ENCODE measurements around the gene CCDC88C.

DNA sequence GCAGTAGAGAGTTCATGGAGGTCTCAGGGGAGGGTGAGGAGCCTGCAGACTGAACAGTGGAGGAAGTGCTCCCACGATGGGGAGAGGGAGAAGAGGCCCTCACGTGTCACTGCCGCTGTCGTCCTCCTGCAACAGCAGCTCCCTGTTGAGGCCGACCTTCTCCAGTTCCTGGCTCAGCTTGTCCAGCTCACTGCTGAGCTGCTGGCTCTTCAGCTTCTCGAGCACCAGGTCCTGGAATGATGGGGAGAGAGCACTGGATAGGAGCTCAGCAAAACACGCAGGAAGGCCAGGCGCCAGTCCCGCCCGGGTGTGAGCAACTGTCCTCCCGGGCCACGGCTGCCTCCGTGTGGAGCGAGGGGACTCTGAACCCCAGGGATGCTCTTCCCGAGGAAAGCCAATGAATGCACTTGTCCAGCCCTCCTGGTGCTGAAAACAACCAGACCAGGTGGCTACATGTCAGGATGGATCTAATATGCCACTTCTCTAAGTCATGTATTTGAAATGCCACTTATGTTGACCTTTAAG lies 107.8 kb downstream of the CCDC88C start:
- TF ChIP-seq, protein P1, sequence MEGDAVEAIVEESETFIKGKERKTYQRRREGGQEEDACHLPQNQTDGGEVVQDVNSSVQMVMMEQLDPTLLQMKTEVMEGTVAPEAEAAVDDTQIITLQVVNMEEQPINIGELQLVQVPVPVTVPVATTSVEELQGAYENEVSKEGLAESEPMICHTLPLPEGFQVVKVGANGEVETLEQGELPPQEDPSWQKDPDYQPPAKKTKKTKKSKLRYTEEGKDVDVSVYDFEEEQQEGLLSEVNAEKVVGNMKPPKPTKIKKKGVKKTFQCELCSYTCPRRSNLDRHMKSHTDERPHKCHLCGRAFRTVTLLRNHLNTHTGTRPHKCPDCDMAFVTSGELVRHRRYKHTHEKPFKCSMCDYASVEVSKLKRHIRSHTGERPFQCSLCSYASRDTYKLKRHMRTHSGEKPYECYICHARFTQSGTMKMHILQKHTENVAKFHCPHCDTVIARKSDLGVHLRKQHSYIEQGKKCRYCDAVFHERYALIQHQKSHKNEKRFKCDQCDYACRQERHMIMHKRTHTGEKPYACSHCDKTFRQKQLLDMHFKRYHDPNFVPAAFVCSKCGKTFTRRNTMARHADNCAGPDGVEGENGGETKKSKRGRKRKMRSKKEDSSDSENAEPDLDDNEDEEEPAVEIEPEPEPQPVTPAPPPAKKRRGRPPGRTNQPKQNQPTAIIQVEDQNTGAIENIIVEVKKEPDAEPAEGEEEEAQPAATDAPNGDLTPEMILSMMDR (IDR thresholded peaks at IDR 0.05) = no peak
- TF ChIP-seq POLR2A (IDR thresholded peaks at IDR 0.05) = no peak
